Psoas muscle (tissue), 8 donors: ENCODE data around the gene ITPK1. TPM values are rescaled to one million over a fixed set of nuclear protein-coding genes. Genes with fewer than 3 reads are reported as not detected.

Experiments used
- ATAC-seq, 4 donors: fragments of 200-7000 bp; cut with Tn5 transposase; one replicate each; pipeline ENCODE4 v1.9.1; 2020; ENCODE audit warnings: moderate library complexity in 3 of 4, mild to moderate bottlenecking in 2 of 4
- DNase-seq, 2 donors: peaks; one replicate each; pipeline ENCODE4 v3.0.0-alpha.2; 2020
- H3K27ac ChIP-seq: fragments of 200-600 bp; one replicate; pipeline ENCODE4 v1.8.0; 2022
- H3K27me3 ChIP-seq, 3 donors: fragments of 200-600 bp in 1 of 3; one replicate each; pipeline versions ENCODE4 v1.6.1 to v1.8.0; 2013 to 2022; ENCODE audit warnings: low read length in 2 of 3, mild to moderate bottlenecking in 2 of 3, moderate library complexity in 1 of 3; ENCODE audit not compliant: insufficient read depth in 3 of 3
- H3K36me3 ChIP-seq, 2 donors: fragments of 200-600 bp in 1 of 2; one replicate each; pipeline versions ENCODE4 v1.6.1 to v1.8.0; 2013 to 2022; ENCODE audit warnings: low read depth in 1 of 2, mild to moderate bottlenecking in 1 of 2, moderate library complexity in 1 of 2; ENCODE audit not compliant: insufficient read depth in 1 of 2
- H3K4me1 ChIP-seq: fragments of 200-600 bp; one replicate; pipeline ENCODE4 v1.8.0; 2022
- H3K4me3 ChIP-seq: fragments of 200-600 bp; one replicate; pipeline ENCODE4 v1.8.0; 2022; ENCODE audit warnings: mild to moderate bottlenecking
- H3K9me3 ChIP-seq: fragments of 200-600 bp; one replicate; pipeline ENCODE4 v1.8.0; 2022
- WGBS, 3 donors: extraction: QIAGEN DNeasy Blood & Tissue Kit; methylation state at CpG; one replicate each; pipeline versions ENCODE4 v1.1.6 to v1.1.7; 2013; 5-methylcytosine and 5-hydroxymethylcytosine counted together
- intact Hi-C, 2 donors: fragments of 100-400 bp; cut with DNase I; formaldehyde crosslinking; loops; one replicate each; pipeline versions ENCODE4 v1.11.0 to v1.14.2; 2022
- polyA plus RNA-seq, 3 donors: library from polyadenylated mRNA; stranded (reverse); fragments of 200-250 nt; gene quantifications; one replicate each; pipeline ENCODE4 v1.2.3, GENCODE V29; 2013
- total RNA-seq, 4 donors: library from RNA; stranded (reverse); fragmentation: NEBNext Ultra II Directional in 2 of 4; extraction: Animal tissue kit (Norgen Biotek cat#: 25700) in 2 of 4; gene quantifications; one replicate each; pipeline versions ENCODE4 v1.2.1 to v1.2.4, GENCODE V29; 2021 to 2023
- TF ChIP-seq, protein P1 (sequence below): fragments of 200-600 bp; IDR thresholded peaks from one replicate; pipeline ENCODE4 v1.8.0; 2022; ENCODE audit warnings: antibody characterized with exemption
- donor health status: healthy with polysubstance abuse.
- donor health status: DM: no; HTN: no; CAD: no; lungs with moderate emphysema.
- donor health status: Bipolar disorder and iron deficiency.
- donor health status: healthy.
- donor health status: DM: yes; HTN: yes; CAD: no.
- donor health status: DM: no; HTN: no; CAD: no.
- donor health status: DM: no; HTN: no; CAD: no.
- donor health status: DM: yes; HTN: yes; CAD: no.

The ITPK1 gene
- total and polyA plus RNA-seq, 7 donors = 30.0 to 61.1 (median 42.7) TPM

DNA sequence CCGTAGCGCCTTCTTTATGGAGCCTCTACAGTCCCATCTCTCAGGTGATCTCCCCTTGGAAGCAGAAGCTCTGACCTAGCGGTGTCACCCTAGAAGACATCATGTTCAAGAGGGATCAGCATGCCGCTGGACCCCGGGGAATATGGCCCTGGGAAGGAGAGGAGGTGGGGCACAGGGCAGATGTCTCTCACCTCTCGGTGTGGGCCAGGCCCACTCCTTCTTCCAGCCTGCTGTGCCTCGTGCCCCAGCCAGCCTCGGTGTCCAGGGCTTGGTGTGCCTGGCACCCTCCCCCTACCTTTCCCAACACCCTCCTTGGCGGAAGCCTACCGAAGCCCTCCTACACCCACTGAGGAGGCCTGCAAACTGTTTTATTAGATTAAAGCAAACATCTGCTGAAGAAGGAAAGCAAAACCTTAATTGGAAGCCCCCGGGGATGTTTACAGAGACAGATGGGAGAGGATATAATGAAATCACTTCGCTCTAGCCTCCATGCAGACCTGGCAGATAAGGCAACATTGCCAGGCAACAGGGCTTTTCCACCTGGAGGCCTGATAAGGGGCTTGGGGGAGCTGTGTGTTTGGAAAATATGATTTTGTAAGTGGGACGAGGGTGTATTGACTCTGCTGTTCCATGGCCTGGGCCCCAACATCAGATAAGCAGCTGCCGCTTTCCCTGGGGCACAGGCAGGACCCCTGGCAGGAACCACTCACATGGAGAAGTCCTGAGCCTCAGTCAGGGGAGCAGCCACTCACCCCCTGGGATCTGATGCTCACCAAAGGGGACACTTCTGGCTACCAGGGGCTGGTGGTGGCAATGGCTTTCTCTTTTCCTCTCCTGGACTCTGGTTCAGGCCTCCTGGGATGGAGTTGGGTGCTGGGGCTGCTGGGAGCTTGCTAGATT is 198.4 kb downstream of the ITPK1 start:
- DNase-seq (no peak), ATAC-seq (no peak)
- intact Hi-C loops = no loop called here
- no peaks in the 10 kb centered on the region for H3K36me3 ChIP-seq
- H3K9me3 ChIP-seq = no peaks in the 10 kb centered on the region
- no peak overlapping the region for H3K4me3 ChIP-seq
- H3K27ac ChIP-seq = no peak overlapping the region
- H3K4me1 ChIP-seq = no peaks in the 10 kb centered on the region
- H3K27me3 ChIP-seq = peaks cover 0 to 4% (median 0%) of the 10 kb centered on the region in 3 donors
- 75 to 77% (median 75%) methylated on average over 13 to 14 of the region's 14 CpGs for WGBS, 3 donors
- TF ChIP-seq, protein P1, sequence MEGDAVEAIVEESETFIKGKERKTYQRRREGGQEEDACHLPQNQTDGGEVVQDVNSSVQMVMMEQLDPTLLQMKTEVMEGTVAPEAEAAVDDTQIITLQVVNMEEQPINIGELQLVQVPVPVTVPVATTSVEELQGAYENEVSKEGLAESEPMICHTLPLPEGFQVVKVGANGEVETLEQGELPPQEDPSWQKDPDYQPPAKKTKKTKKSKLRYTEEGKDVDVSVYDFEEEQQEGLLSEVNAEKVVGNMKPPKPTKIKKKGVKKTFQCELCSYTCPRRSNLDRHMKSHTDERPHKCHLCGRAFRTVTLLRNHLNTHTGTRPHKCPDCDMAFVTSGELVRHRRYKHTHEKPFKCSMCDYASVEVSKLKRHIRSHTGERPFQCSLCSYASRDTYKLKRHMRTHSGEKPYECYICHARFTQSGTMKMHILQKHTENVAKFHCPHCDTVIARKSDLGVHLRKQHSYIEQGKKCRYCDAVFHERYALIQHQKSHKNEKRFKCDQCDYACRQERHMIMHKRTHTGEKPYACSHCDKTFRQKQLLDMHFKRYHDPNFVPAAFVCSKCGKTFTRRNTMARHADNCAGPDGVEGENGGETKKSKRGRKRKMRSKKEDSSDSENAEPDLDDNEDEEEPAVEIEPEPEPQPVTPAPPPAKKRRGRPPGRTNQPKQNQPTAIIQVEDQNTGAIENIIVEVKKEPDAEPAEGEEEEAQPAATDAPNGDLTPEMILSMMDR = no peak

DNA sequence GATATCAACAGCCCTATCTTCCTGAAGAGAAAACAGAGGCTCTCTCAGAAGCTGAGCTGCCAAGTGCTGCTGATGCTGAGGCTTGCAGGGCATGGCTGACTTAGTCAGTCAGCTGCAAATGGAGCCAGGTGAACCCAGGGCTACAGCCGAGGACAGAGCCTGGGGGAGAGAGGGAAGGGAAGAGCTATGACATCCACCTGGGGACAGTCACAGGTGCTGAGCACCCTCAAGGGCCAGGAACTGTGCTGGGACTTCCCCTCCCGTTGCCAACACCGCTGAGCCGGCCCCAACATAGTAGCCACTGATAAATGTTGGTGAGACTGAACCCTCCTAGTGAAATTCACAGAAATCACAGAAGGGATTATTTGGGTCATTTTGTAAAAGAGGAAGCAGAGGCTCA is 199.5 kb downstream of the ITPK1 start:
- no peaks in the 10 kb centered on the region for H3K27me3 ChIP-seq
- TF ChIP-seq, protein P1 = no peak
- intact Hi-C loops = no loop called here
- no peak for DNase-seq
- 66 to 73% (median 71%) methylated on average over 4 of the region's 4 CpGs for WGBS, 3 donors
- H3K27ac ChIP-seq = no peak overlapping the region
- no peaks in the 10 kb centered on the region for H3K36me3 ChIP-seq
- no peak overlapping the region for H3K4me3 ChIP-seq
- H3K9me3 ChIP-seq = no peaks in the 10 kb centered on the region
- no peaks in the 10 kb centered on the region for H3K4me1 ChIP-seq
- ATAC-seq = no peak

DNA sequence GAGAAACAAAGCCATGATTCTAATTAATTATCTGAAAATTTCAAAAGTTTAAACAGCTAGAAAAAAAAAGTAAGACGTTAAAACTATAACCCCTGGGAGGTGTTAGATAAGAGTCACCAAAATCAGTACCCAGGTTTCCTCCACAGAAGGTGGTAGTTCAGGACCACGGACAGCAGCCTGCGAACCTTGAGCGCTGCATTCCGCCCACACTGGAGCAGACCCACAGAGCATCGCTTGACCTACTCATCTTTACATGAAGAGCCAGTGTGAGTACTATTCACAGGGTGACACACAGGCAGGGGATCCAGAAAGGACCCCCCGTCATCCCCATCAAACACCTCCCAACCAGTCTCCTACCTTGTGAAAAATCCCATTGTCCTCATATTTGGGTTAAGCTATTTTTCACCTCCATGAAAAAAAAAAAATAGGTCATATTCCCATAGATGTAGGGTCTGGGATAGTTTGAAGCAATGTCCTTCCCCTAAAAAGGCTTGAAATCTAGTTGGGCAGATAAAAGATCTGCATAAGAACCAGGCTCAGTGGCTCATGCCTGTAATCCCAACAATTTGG is 201.6 kb downstream of the ITPK1 start:
- Histone ChIP-seq H3K4me1 (no peaks in the 10 kb centered on the region), H3K9me3 (no peaks in the 10 kb centered on the region), H3K27ac (no peak overlapping the region), H3K36me3 (no peaks in the 10 kb centered on the region), H3K27me3 (peaks cover 0 to 1% (median 0%) of the 10 kb centered on the region in 3 donors), H3K4me3 (no peak overlapping the region)
- 5% methylated on average over 7 of the region's 7 CpGs for WGBS, 3 donors
- intact Hi-C loops = no loop called here
- no peak for ATAC-seq
- TF ChIP-seq, protein P1 = no peak
- DNase-seq = no peak

DNA sequence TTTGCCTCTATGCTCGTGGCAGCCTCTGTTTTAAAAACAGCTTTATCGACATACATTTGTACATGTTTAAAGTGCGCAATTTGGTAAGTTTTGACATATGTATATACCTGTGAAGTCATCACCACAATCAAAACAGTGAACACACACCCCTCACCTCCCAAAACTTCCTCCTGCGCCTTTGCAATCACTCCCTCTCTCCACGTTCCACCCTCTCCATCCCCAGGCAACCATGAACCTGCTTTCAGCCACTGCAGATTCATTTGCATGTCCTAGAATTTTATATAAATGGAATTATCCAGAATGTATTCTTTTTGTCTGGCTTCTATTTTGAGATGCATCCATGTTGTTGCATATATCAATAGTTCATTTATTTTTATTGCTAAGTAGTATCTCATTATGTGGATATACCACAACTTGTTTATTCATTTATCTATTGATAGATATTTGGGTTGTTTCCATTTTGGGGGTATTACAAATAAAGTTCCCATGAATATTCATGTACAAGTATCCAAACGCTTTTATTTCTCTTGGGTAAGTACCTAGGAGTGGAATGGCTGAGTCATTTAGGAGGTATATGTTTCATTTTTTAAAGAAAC is 208.3 kb downstream of the ITPK1 start:
- H3K36me3 ChIP-seq = no peaks in the 10 kb centered on the region
- H3K4me3 ChIP-seq = no peak overlapping the region
- WGBS, 3 donors = 71 to 75% (median 72%) methylated on average over 6 of the region's 6 CpGs
- no peak for ATAC-seq
- no peak overlapping the region for H3K27ac ChIP-seq
- intact Hi-C loops = no loop called here
- peaks cover 0 to 12% (median 4%) of the 10 kb centered on the region in 3 donors for H3K27me3 ChIP-seq
- H3K4me1 ChIP-seq = no peaks in the 10 kb centered on the region
- no peak for DNase-seq
- TF ChIP-seq, protein P1 = no peak
- H3K9me3 ChIP-seq = no peaks in the 10 kb centered on the region
